ELR (cell line): Measurements from ENCODE around the gene C4orf54.
A peak's percentile ranks its signal among the peaks of the same experiment; 100 is the strongest.

ENCODE experiments used
- DNase-seq: peaks from one replicate; pipeline ENCODE4 v3.0.0-alpha.2; 2015; ENCODE audit warnings: low read depth

The C4orf54 gene

GRCh38 chr4:99657798-99658197 is at the start of gene C4orf54:
C4orf54 (minus strand) TSS chr4:99657828; CDS start chr4:99654648, 3,180 bp downstream.
- DNase-seq, result no peak

- DNase-seq, result no peak
These were observed 48.3 kb upstream of the C4orf54 start for GRCh38 chr4:99705891-99706290.

- no peak for DNase-seq
These were observed 39.2 kb upstream of the C4orf54 start for GRCh38 chr4:99696801-99697200.

GRCh38 chr4:99693140-99693539 is 35.5 kb upstream of the C4orf54 start:
- DNase-seq, result no peak

- no peak for DNase-seq
These were observed 33.4 kb upstream of the C4orf54 start for GRCh38 chr4:99690990-99691389.

GRCh38 chr4:99690472-99690871 is 32.8 kb upstream of the C4orf54 start:
- DNase-seq, result no peak

- no peak for DNase-seq
These were observed 29.5 kb upstream of the C4orf54 start for GRCh38 chr4:99687120-99687519.

GRCh38 chr4:99685234-99685633 is 27.6 kb upstream of the C4orf54 start:
- DNase-seq, result no peak

- DNase-seq, result no peak
These were observed 26.3 kb upstream of the C4orf54 start for GRCh38 chr4:99683895-99684294.

GRCh38 chr4:99679976-99680375 is 22.3 kb upstream of the C4orf54 start:
- DNase-seq, result no peak

- DNase-seq, result no peak
These were observed 21.6 kb upstream of the C4orf54 start for GRCh38 chr4:99679204-99679603.

GRCh38 chr4:99677161-99677560 is 19.5 kb upstream of the C4orf54 start:
- no peak for DNase-seq

- no peak for DNase-seq
These were observed 12.9 kb upstream of the C4orf54 start for GRCh38 chr4:99670409-99671073.

- no peak for DNase-seq
These were observed 11.5 kb upstream of the C4orf54 start for GRCh38 chr4:99669084-99669483.

GRCh38 chr4:99668472-99668871 is 10.8 kb upstream of the C4orf54 start:
- DNase-seq, result no peak

- no peak for DNase-seq
These were observed 8.4 kb upstream of the C4orf54 start for GRCh38 chr4:99665983-99666382.

- no peak for DNase-seq
These were observed 7.1 kb upstream of the C4orf54 start for GRCh38 chr4:99664716-99665115.

- DNase-seq, result no peak
These were observed 4.3 kb upstream of the C4orf54 start for GRCh38 chr4:99661907-99662306.

- DNase-seq, result no peak
These were observed 1.0 kb upstream of the C4orf54 start for GRCh38 chr4:99658666-99659065.

- peak; percentile 73 for DNase-seq
These were observed 2.1 kb downstream of the C4orf54 start for GRCh38 chr4:99655308-99656081.

- DNase-seq, result no peak
These were observed 3.3 kb downstream of the C4orf54 start for GRCh38 chr4:99654361-99654761.

- no peak for DNase-seq
These were observed 3.7 kb downstream of the C4orf54 start for GRCh38 chr4:99653916-99654315.

- no peak for DNase-seq
These were observed 4.8 kb downstream of the C4orf54 start for GRCh38 chr4:99652596-99653436.
